HG03103 (cell line): Measurements from ENCODE around the gene TTC23L.
"Not testable (repeated sequence)": the region's sequence is repeated elsewhere in the genome, so short reads cannot be mapped to it uniquely, and the experiment has no call there.

Experiments
- ATAC-seq: cut with Tn5 transposase; IDR thresholded peaks from one replicate; pipeline ENCODE4 v1.9.1; 2021; ENCODE audit warnings: low read depth; ENCODE audit not compliant: unreplicated experiment

TTC23L gene, protein sequence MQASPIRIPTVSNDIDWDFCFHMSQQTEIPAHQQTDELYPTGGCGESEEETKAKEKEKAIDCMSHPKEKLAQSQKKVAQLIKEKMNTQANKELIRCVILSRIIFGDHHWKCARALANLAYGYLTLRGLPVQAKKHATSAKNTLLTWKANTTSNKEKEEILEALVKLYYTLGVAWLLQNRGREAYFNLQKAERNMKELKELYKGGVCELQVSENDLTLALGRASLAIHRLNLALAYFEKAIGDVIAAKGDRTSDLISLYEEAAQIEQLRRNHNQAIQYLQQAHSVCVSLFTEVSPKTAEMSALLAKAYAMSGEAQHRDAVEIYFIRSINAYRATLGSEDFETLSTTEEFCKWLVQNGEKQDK

DNA sequence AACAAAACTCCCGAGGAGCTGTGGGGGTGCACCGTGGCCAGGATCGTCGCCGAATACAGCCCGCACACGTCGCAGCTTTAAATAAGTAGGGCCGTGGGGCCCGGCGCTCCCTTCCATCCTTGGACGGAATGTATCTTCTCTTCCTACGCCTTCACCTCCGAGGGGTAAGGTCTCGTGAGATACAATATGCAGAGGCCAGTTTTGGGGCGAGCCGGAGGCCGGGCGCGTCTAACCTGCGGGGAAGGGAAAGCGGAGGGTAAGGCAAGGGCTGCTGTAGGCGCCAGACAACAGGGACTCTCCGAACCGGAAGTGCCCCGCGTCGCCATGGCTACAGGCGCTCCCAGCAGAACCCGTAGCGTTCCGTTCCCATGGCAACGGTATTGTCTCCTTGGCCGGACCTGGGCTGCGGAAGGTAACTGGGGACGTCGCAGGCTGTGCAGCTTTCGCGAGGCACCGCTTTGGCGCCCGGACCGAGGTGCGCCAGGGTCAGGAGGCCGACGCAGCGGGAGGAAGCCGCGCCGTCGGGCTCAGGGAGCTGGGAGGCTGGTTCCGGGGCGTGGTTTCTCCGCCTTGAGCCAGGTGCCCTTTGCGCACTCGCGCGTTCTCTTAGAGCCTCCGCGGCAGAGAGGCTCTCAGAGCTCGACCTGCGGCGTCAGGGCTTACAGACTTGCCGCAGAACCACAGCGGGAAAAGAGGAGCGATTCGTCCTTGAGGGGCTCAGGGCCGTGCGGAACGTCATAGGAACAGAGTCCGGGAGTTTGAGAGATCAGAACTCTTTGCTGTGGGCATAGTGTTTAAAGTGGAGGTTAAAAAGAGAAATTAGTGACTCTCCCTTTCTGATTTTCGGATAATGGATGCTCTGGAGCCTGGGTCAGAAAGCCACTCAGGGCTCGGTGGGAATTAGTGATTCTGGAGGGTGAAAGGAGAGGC lies at the start of gene TTC23L:
Gene TTC23L (plus strand): TSS at position 380 of the 930 bp plus-strand sequence. CDS start 1,508 bp downstream, outside the sequence.
- peak; percentile 92 for ATAC-seq

DNA sequence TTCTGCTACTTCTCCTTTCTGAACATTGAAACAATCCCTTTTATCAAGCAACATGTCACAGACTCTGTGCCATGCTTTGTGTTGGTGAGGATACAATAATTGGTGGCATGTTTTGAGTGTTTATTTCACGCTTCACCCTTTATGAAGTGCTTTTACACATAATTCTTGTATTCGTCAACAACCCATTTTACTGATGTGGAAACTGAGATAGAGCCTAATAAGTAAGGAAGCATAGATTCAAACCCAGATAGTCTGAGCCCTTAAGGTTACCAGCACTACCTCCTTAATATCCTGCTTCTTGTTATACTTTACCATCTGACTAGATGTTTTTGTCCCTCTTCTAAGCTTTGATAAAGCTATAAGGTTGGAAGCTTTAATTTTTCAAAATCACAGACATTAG lies 49.3 kb upstream of the TTC23L start:
- ATAC-seq: no peak

DNA sequence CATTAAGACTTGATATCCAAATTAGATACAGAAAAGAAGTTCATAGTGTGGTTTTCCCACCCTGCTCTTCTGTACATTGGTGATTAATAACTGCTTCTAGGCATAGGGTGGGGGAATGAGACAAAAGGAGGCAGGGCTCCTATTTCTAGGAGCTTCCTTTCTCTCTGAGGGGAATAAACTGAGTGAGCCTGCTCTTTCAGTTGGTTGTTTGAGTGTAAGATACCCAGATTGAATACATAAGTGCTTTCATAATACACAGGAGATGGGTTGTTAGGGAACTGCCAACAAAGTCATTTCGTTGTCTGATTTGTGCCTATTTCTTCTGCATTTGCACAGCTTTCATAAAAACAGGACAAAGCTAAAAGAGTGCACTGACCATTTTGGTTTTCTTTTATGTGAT lies 48.9 kb upstream of the TTC23L start:
- no peak for ATAC-seq

DNA sequence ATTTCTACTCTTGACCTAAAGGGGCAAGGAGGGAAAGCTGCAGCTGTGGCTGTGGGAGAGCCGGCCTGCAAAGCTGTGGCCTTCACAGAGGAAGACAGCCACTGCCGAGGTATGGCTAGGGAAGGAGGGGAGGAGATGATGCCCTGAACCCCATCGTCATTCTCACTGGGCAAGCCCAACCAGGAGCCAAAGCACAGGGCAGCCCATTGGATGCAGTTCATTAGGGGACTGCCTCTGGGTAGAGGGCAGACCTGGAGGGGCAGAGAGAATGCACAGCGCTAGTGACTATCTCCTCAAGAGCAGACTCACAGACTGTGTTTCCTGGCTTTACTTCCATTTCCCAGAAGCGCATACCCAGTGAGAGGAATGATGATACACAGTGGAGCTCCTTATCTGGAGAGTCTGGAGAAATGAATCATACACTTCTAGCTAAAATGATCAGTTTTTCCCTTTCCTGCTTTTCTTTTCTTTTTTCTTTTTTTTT lies 47.2 kb upstream of the TTC23L start:
- no peak for ATAC-seq

DNA sequence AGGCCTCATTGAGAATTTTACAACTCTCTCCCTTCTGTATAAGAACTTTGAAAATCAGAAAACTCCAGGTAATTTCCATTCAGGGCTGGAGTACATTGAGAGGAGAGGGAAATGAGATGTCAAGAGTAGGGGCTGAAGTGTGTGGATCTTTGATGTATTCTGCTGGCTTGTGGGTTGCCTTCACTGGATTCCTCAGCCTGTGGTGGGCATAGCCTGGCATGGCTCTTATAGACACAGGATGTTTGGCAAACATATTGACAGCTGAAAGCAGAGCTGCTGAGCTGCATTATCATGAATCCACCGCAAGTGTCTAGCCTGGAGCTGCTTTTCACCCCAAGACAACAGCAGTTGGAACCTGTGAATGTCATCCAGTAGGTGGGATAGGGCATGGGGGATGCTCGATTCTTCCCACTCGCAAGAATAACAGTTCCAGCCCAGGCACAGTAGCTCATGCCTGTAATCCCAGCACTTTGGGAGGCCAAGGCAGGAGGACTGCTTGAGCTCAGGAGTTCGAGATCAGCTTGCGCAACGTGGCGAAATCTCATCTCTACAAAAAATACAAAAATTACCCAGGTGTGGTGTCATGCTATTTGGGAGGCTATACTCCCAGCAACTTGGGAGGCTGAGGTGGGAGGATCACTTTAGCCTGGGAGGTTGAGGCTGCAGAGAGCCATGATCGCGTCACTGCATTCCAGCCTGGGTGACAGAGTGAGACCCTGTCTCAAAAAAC lies 36.0 kb upstream of the TTC23L start:
- ATAC-seq: no peak

DNA sequence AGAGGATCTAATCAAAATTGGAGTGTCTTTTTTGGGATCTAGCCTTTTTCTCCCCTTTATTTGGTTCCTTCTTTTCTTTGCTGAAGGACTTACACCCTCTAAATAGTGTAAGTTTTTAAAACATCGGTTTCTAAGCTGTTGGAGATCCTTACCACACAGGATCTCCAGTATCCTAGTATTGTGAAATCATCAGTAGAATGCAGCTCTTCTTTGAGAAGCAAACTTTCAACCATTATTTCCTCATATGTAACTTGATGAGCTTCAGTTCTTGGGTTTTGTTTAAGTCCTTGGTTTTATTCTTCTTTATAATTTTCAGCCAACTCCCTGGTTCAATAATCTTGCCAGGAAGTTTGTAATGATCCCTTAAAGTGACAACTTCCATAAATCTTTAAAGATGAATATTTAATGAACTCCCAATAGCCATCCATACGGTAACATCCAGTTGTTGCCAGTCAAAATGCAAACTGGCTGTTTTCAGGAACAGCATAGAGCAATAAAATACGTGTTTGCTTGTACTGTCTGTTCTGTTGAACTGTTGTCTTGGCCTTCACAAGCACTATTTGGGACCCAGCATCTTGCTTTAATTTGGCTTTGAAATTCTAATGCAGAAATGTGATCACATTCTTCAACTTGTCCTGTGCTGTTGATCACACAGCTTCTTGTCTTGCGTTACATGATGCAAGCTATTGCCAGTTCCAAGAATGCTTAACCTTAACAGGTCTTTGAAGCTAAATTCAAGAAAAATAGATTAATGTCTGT lies 34.8 kb upstream of the TTC23L start:
- ATAC-seq: no peak

DNA sequence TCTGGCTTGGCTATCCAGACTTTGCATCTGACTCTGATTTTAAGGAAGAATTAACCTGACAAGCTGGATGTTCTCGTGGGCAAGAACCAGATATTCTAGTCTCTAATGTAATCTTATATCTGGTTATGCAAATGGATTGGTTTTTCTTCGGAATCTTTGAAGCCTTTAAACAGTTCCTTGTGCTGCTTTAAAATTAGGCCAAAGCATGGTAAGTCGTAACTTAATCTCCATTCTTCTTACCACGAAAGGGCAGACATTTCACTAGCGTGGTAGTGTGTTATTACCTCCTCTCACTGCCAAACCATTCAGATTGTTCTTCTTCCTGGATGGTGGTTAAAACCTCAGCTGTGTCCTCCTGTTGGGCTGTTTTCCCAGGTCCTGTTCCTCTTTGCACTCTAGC lies 34.1 kb upstream of the TTC23L start:
- ATAC-seq: no peak

DNA sequence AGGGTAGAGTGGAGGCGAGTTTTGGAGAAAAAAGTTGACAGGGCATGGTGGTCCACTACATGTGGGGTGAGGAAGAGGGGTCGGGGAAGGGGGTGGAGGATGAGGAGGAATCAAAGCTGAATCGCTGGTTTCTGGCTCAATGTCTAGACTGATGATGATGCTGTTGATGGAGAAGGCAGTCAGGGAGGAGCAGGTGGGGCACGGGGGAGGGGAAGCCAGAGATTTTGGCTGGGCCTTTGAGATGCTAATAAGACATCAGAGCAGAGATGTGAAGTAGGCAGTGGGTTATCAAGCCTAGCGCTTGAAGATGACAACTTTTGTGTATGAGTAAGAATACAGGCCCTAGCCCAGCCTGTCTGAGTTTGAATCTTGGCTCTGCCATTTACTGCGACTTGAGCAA lies 32.4 kb upstream of the TTC23L start:
- ATAC-seq: no peak

DNA sequence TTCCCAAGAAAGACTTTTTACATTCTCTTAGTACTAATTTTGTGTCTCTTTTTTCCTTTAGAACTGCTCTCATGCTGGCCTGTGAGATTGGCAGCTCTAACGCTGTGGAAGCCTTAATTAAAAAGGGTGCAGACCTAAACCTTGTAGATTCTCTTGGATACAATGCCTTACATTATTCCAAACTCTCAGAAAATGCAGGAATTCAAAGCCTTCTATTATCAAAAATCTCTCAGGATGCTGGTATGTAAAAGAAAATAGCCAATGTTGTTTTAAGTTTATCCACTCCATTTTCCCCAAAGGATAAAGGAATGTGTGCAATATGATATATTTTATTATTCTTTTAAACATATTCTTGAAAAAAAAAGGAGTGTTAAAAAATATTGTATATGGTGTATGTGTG lies 27.3 kb upstream of the TTC23L start:
- ATAC-seq: no peak

DNA sequence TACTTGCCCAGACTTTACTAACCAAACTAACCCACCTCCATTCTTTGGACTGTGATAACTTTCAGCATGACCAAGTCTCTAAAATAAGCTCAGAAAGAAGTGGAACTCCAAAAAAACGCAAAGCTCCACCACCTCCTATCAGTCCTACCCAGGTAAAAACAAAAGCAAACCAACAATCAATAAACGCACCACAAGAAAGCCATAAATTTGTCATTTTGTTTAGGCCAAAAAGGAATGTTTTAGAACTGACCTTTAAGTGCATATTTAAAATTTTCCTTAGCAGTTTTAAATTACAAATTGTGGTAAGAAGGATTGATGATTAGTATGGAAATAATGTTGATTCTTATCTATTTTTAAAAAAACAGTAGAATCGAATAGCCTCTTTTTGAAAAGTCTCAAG lies 25.5 kb upstream of the TTC23L start:
- no peak for ATAC-seq

DNA sequence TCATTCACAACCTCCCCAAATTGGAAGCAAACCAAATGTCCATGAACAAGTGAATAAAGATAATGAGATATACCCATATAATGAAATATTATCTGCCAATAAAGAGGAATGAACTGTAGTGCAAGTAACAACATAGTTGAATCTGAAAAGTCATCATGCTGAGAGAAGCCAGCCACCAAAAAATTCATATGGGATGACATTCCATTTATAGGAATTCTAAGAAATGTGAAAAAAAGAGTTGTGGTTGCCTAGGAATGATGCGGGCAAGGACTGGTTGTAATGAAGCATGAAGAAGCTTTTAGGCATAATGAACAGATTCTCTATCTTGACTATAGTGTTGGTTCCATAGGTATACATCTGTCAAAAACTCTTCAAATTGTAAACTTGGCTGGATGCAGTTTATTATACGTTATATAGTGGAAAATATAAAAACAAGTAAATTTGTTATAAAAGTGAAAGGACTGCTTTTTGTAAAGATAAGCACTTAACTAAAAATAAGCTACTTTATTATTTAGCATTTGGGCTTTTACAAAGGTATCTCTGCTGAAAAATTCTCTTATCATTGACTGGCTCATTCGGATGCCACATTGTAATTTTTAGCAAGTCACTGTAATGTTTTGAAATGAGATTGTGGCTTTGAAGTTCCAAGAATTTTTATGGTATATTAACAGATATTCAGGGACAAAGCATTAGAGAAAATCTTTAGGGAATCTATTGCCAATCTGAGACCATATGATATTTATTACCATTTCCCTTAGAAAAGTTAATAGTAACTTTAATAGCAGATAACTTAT lies 21.2 kb upstream of the TTC23L start:
- ATAC-seq: no peak

DNA sequence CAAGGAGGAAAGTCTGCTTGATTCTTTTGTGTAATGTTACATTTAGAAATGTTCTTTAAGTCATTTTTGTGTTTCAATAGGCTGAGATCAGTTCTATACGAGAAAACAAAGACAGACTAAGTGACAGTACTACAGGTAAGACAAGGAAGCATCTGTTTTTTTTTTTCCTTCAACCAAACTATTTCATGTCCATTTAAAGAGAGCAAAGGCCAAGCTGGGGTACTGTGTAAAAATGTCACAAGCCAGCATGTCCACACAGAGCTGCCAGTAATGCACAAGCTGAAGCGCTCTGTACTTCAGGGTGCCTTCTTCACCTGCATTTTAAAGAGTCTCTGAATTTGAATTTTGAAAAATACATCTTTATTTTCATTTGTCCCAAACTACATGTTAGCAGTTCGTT lies 20.2 kb upstream of the TTC23L start:
- no peak for ATAC-seq

DNA sequence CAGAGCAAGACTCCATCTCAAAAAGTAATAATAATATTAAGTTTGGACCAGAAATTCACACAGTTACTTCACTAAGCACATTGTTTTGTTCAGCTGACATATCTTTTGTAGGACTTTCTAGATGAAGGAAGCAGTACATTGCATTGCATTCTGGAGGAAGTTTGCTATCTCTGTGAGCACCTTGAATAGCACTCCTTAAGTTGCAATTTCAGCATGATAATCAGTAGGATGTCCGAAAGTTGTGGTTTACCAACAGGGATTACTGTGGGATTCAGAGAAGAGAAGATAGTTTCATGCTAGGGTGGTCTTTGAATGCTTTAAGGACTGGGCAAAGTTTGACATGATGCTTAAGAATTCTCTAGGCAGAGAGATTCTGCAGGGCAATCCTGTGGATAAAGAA lies 18.4 kb upstream of the TTC23L start:
- ATAC-seq: no peak

DNA sequence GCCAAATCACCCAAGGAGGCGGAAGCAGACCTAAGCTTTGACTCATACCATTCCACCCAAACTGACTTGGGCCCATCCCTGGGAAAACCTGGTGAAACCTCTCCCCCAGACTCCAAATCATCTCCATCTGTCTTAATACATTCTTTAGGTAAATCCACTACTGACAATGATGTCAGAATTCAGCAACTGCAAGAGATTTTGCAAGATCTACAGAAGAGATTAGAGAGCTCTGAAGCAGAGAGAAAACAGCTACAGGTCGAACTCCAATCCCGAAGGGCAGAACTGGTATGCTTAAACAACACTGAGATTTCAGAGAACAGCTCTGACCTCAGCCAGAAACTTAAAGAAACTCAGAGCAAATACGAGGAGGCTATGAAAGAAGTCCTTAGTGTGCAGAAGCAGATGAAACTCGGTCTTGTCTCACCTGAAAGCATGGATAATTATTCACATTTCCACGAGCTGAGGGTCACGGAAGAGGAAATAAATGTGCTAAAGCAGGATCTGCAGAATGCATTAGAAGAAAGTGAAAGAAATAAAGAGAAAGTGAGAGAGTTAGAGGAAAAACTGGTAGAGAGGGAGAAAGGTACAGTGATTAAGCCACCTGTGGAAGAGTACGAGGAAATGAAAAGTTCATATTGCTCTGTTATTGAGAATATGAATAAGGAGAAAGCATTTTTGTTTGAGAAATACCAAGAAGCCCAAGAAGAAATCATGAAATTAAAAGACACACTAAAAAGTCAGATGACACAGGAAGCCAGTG lies 15.8 kb upstream of the TTC23L start:
- ATAC-seq: no peak

DNA sequence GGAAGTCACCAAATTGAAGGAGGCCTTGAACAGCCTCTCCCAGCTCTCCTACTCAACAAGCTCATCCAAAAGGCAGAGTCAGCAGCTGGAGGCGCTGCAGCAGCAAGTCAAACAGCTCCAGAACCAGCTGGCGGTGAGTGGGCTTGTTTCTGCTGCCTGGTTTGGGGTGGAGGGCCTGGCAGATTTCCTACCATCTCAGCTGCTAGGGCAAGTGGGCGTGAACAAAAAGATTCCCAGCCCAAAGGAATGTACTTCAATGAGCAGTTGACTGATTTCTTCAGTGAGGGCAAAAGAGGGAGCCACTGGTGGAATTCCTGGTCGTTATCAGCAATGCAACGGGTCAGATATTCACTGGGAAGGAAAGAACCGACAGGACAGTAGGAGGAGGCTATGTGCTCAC lies 12.6 kb upstream of the TTC23L start:
- ATAC-seq: no peak

DNA sequence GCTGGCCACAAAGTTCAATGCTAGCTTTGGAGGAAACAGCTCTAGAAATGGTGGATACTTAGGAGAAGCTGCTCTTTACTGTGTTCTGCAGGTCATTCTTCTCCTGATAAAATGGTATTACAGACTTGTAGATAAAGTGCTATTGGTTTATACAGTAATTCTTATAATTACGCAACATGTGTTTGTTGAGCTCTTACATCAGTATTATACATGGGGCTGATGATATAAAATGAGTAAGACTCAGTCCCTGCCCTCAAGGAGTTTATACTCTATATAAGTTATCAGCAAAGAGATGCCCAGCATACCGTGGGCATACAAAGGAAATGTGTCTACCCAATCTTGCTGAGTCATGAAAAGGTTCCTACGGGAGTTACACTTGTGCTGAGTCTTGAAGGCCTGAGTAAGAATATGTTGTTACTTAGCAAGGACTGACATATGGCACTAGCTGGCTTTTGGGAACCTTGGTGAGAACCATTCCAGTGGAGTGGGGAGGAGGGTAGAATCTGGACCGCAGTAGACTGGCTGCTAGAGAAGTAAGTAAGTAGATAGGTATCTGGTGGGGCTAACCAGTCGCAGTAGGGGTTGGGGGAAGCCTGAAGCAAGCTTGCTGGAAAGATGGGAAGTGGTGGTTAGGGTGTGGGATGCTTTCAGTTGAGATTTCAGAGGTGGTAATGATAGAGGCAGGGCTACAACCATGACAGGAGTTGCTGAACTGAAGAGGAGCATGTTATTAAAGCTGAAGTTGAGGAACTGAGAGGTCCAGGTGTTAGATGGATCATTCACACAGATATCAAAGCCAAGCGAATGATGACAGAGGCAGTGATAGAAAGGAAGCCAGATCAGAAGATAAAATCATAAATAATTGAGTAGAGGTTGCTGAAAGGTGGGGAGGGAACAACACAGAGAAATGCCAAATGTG lies 11.1 kb upstream of the TTC23L start:
- no peak for ATAC-seq

DNA sequence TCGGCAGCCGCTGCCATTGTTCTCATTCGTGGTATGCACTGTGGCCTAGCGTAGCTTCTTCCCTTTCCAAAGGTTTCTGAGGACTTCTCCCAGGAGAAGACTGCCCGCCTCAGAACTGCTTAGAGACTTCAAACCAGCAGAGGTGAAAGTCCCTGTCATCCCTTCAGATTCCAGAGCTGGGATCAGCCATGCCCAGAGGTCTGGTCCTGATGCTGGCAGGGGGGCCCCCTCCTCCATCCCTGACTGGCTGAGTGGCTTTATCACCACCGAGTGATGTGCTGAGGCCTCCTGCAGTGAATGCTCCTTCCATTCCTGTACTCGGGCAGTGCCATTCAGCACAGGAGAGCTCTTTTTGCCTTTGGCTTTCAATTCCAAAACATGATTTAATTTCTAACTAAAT lies 8.1 kb upstream of the TTC23L start:
- not testable (repeated sequence) for ATAC-seq

DNA sequence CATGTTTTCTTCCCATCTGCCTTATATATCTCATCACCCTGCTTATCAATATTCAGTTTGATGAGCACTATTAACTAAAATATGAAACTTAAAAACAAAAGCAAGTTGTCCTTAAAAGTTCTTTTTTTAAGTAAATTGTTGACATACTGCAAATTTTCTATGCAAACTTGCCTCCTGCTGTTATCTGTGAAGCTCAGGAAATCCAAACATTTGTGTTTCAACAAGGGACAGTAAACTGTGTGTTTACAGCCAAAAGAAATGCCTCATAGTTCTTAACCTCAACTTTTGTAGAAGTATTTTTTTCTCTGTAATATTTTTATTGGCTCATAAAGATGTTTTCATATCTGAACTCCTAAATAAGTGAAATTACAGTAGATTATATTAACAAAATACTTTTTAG lies 7.7 kb upstream of the TTC23L start:
- no peak for ATAC-seq
